Measurements from ENCODE around the gene GPR152.

Gene GPR152

DNA sequence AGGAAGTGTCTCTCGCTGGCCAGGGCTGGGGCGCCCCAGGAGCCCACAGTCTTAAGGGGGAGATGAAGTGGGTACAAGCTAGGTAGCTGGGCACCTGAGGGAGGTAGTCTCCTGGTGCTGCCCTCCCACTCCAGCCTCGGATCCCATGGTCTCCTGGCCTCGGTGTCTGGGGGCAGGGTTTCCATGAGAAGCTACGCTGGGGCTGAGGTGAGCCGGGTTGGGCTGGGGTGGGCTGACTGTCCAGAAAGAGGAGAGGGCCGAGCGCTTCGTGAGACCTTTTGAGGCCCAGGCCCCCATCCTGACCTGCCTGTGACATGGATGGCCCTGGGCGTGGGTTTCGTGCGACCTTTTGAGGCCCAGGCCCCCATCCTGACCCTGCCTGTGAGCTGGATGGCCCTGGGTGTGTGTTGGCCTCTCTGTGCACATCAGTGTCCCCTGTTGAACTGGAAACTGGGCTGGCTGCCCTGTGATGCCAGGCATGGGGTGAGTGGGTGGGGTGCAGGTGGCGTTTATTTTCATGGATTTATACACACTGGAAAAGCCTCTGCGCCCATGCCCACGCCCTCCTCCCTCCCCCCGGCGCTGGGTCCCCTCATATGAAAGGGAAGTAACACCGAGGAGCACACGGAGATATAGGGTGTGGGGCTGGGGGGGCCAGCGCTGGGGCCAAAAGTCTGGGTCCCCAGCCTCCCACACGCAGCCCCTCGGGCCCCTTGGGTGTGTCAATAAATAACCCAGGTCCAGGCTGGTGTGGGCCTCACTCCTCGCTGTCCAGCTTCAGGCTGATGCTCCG, 38.9 kb upstream of the GPR152 start:
- no peak overlapping the region for H3K27ac ChIP-seq (replicated peaks)
- H3K27me3 ChIP-seq (ENCODE audit: insufficient read depth, poor library complexity, severe bottlenecking): no peaks in the 10 kb centered on the region
- no peak; the same call in 1 of the 2 replicates for TF ChIP-seq POLR2AphosphoS5 (IDR thresholded peaks at IDR 0.05; ENCODE audit: low read depth)
- TF ChIP-seq, protein P1, sequence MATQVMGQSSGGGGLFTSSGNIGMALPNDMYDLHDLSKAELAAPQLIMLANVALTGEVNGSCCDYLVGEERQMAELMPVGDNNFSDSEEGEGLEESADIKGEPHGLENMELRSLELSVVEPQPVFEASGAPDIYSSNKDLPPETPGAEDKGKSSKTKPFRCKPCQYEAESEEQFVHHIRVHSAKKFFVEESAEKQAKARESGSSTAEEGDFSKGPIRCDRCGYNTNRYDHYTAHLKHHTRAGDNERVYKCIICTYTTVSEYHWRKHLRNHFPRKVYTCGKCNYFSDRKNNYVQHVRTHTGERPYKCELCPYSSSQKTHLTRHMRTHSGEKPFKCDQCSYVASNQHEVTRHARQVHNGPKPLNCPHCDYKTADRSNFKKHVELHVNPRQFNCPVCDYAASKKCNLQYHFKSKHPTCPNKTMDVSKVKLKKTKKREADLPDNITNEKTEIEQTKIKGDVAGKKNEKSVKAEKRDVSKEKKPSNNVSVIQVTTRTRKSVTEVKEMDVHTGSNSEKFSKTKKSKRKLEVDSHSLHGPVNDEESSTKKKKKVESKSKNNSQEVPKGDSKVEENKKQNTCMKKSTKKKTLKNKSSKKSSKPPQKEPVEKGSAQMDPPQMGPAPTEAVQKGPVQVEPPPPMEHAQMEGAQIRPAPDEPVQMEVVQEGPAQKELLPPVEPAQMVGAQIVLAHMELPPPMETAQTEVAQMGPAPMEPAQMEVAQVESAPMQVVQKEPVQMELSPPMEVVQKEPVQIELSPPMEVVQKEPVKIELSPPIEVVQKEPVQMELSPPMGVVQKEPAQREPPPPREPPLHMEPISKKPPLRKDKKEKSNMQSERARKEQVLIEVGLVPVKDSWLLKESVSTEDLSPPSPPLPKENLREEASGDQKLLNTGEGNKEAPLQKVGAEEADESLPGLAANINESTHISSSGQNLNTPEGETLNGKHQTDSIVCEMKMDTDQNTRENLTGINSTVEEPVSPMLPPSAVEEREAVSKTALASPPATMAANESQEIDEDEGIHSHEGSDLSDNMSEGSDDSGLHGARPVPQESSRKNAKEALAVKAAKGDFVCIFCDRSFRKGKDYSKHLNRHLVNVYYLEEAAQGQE (IDR thresholded peaks at IDR 0.05; ENCODE audit: insufficient replicate concordance, low read depth): no peak
- no peak for TF ChIP-seq SPI1 (IDR thresholded peaks at IDR 0.05; ENCODE audit: borderline replicate concordance, low read depth)
- no peak for TF ChIP-seq GABPA (IDR thresholded peaks at IDR 0.05; ENCODE audit: low read depth)
- TF ChIP-seq, protein P2, sequence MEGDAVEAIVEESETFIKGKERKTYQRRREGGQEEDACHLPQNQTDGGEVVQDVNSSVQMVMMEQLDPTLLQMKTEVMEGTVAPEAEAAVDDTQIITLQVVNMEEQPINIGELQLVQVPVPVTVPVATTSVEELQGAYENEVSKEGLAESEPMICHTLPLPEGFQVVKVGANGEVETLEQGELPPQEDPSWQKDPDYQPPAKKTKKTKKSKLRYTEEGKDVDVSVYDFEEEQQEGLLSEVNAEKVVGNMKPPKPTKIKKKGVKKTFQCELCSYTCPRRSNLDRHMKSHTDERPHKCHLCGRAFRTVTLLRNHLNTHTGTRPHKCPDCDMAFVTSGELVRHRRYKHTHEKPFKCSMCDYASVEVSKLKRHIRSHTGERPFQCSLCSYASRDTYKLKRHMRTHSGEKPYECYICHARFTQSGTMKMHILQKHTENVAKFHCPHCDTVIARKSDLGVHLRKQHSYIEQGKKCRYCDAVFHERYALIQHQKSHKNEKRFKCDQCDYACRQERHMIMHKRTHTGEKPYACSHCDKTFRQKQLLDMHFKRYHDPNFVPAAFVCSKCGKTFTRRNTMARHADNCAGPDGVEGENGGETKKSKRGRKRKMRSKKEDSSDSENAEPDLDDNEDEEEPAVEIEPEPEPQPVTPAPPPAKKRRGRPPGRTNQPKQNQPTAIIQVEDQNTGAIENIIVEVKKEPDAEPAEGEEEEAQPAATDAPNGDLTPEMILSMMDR (IDR thresholded peaks at IDR 0.05; ENCODE audit: insufficient read depth, low read length): no peak
- DNase-seq (ENCODE audit: low read depth in 1 of 2, low spot score in 1 of 2): no peak
- no peak overlapping the region for H3K4me3 ChIP-seq (replicated peaks; ENCODE audit: insufficient read depth, low read length)

DNA sequence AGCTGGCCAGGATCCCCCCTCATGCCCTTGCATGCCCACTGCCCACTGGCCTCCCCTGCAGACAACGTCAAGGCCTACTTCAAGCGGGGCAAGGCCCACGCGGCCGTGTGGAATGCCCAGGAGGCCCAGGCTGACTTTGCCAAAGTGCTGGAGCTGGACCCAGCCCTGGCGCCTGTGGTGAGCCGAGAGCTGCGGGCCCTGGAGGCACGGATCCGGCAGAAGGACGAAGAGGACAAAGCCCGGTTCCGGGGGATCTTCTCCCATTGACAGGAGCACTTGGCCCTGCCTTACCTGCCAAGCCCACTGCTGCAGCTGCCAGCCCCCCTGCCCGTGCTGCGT, 38.2 kb upstream of the GPR152 start:
- TF ChIP-seq GABPA (IDR thresholded peaks at IDR 0.05; ENCODE audit: low read depth) (no peak), SPI1 (IDR thresholded peaks at IDR 0.05; ENCODE audit: borderline replicate concordance, low read depth) (no peak), POLR2AphosphoS5 (IDR thresholded peaks at IDR 0.05; ENCODE audit: low read depth) (no peak)
- TF ChIP-seq, protein P2 (IDR thresholded peaks at IDR 0.05; ENCODE audit: insufficient read depth, low read length): no peak
- TF ChIP-seq, protein P1 (IDR thresholded peaks at IDR 0.05; ENCODE audit: insufficient replicate concordance, low read depth): no peak
- no peak for DNase-seq (ENCODE audit: low read depth in 1 of 2, low spot score in 1 of 2)
- no peaks in the 10 kb centered on the region for H3K27me3 ChIP-seq (ENCODE audit: insufficient read depth, poor library complexity, severe bottlenecking)
- H3K4me3 ChIP-seq (replicated peaks; ENCODE audit: insufficient read depth, low read length): no peak overlapping the region
- no peak overlapping the region for H3K27ac ChIP-seq (replicated peaks)

DNA sequence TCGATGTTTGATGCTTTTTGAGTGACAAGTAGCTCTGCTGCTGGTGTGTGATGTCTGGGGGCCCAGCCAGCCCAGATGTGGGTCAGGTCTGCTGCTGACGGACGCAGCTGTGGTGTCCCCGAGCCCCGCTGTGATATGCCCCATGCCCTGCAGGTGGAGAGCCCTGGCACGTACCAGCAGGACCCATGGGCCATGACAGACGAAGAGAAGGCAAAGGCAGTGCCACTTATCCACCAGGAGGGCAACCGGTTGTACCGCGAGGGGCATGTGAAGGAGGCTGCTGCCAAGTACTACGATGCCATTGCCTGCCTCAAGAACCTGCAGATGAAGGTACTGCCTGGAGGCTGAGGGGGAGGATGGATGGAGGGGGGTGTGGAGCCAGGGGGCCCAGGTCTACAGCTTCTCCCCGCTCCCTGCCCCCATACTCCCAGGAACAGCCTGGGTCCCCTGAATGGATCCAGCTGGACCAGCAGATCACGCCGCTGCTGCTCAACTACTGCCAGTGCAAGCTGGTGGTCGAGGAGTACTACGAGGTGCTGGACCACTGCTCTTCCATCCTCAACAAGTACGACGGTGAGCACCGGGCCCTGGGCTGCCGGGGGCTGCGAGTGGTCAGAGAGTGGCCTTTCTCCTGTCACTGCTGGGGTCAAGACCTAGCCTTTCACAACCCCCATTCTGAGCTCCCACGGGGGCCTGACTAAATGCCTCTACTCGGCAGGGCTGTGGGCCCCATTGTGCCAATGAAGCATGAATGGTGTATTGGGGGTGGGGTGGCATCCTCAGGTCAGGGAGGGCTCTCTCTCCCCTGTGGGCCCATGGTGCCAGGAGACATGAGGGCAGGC, 37.6 kb upstream of the GPR152 start:
- H3K27ac ChIP-seq (replicated peaks): no peak overlapping the region
- no peak overlapping the region for H3K4me3 ChIP-seq (replicated peaks; ENCODE audit: insufficient read depth, low read length)
- H3K27me3 ChIP-seq (ENCODE audit: insufficient read depth, poor library complexity, severe bottlenecking): no peaks in the 10 kb centered on the region
- TF ChIP-seq SPI1 (IDR thresholded peaks at IDR 0.05; ENCODE audit: borderline replicate concordance, low read depth): no peak
- TF ChIP-seq, protein P2 (IDR thresholded peaks at IDR 0.05; ENCODE audit: insufficient read depth, low read length): no peak
- no peak for TF ChIP-seq POLR2AphosphoS5 (IDR thresholded peaks at IDR 0.05; ENCODE audit: low read depth)
- no peak for TF ChIP-seq GABPA (IDR thresholded peaks at IDR 0.05; ENCODE audit: low read depth)
- TF ChIP-seq, protein P1 (IDR thresholded peaks at IDR 0.05; ENCODE audit: insufficient replicate concordance, low read depth): no peak
- no peak for DNase-seq (ENCODE audit: low read depth in 1 of 2, low spot score in 1 of 2)
